ENCODE measurements around the gene PCGF3.

- TF ChIP-seq CTCF (IDR thresholded peaks at IDR 0.05; ENCODE audit: low read depth, low read length, missing input control), result no peak
- TF ChIP-seq, protein P1, sequence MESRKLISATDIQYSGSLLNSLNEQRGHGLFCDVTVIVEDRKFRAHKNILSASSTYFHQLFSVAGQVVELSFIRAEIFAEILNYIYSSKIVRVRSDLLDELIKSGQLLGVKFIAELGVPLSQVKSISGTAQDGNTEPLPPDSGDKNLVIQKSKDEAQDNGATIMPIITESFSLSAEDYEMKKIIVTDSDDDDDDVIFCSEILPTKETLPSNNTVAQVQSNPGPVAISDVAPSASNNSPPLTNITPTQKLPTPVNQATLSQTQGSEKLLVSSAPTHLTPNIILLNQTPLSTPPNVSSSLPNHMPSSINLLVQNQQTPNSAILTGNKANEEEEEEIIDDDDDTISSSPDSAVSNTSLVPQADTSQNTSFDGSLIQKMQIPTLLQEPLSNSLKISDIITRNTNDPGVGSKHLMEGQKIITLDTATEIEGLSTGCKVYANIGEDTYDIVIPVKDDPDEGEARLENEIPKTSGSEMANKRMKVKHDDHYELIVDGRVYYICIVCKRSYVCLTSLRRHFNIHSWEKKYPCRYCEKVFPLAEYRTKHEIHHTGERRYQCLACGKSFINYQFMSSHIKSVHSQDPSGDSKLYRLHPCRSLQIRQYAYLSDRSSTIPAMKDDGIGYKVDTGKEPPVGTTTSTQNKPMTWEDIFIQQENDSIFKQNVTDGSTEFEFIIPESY (IDR thresholded peaks at IDR 0.05), result no peak
- TF ChIP-seq EGR1 (IDR thresholded peaks at IDR 0.05; ENCODE audit: low read depth in 2 of 2), result no peak
- TF ChIP-seq TAF1 (conservative IDR thresholded peaks at IDR 0.05), result no peak
- no peak for TF ChIP-seq RXRA (IDR thresholded peaks at IDR 0.05)
- TF ChIP-seq GABPA (IDR thresholded peaks at IDR 0.05 in 1 of 2, conservative IDR thresholded peaks at IDR 0.05 in 1 of 2), result no peak
- TF ChIP-seq MAX (IDR thresholded peaks at IDR 0.05), result no peak
- no peak for TF ChIP-seq YY1 (IDR thresholded peaks at IDR 0.05)
- TF ChIP-seq JUND (IDR thresholded peaks at IDR 0.05), result no peak
- TF ChIP-seq ATF3 (IDR thresholded peaks at IDR 0.05), result no peak
- no peak for TF ChIP-seq HNF4G (IDR thresholded peaks at IDR 0.05)
- TF ChIP-seq RAD21 (IDR thresholded peaks at IDR 0.05), result no peak
- TF ChIP-seq, protein P2, sequence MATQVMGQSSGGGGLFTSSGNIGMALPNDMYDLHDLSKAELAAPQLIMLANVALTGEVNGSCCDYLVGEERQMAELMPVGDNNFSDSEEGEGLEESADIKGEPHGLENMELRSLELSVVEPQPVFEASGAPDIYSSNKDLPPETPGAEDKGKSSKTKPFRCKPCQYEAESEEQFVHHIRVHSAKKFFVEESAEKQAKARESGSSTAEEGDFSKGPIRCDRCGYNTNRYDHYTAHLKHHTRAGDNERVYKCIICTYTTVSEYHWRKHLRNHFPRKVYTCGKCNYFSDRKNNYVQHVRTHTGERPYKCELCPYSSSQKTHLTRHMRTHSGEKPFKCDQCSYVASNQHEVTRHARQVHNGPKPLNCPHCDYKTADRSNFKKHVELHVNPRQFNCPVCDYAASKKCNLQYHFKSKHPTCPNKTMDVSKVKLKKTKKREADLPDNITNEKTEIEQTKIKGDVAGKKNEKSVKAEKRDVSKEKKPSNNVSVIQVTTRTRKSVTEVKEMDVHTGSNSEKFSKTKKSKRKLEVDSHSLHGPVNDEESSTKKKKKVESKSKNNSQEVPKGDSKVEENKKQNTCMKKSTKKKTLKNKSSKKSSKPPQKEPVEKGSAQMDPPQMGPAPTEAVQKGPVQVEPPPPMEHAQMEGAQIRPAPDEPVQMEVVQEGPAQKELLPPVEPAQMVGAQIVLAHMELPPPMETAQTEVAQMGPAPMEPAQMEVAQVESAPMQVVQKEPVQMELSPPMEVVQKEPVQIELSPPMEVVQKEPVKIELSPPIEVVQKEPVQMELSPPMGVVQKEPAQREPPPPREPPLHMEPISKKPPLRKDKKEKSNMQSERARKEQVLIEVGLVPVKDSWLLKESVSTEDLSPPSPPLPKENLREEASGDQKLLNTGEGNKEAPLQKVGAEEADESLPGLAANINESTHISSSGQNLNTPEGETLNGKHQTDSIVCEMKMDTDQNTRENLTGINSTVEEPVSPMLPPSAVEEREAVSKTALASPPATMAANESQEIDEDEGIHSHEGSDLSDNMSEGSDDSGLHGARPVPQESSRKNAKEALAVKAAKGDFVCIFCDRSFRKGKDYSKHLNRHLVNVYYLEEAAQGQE (IDR thresholded peaks at IDR 0.05), result no peak
Observed at GRCh38 chr4:791252-791897, 85.7 kb downstream of the PCGF3 start.
